Effector memory CD4-positive, alpha-beta T cell (primary cell): ENCODE results near the gene ZNF784.

Experiments used
- DNase-seq, 3 donors: peaks; one replicate each; pipeline ENCODE4 v3.0.0-alpha.2; 2020
- H3K27ac ChIP-seq: 2 replicates; pipeline ENCODE4 v1.7.0; 2013; ENCODE audit warnings: mild to moderate bottlenecking, low read length, moderate library complexity; ENCODE audit not compliant: insufficient read depth, poor library complexity, severe bottlenecking
- H3K27me3 ChIP-seq: replicated peaks from 2 replicates; pipeline ENCODE4 v1.7.0; 2013; ENCODE audit warnings: mild to moderate bottlenecking, low read length; ENCODE audit not compliant: insufficient read depth, control insufficient read depth, poor library complexity, severe bottlenecking
- H3K36me3 ChIP-seq: 2 replicates; pipeline ENCODE4 v1.7.0; 2013; ENCODE audit warnings: mild to moderate bottlenecking, low read length, moderate library complexity; ENCODE audit not compliant: control insufficient read depth, insufficient read depth
- H3K4me1 ChIP-seq: 2 replicates; pipeline ENCODE4 v1.7.0; 2013; ENCODE audit warnings: low read length, mild to moderate bottlenecking; ENCODE audit not compliant: control insufficient read depth, insufficient read depth, poor library complexity, severe bottlenecking
- H3K4me3 ChIP-seq: 2 replicates; pipeline ENCODE4 v1.7.0; 2013; ENCODE audit warnings: low read length, low read depth, mild to moderate bottlenecking; ENCODE audit not compliant: insufficient read depth, poor library complexity, severe bottlenecking
- H3K9me3 ChIP-seq: 2 replicates; pipeline ENCODE4 v1.7.0; 2013; ENCODE audit warnings: mild to moderate bottlenecking, low read length, moderate library complexity; ENCODE audit not compliant: control insufficient read depth
- total RNA-seq, 3 donors: gene quantifications; one replicate each; lab custom pipeline; 2026; lab: John Stamatoyannopoulos, UW

The ZNF784 gene, protein sequence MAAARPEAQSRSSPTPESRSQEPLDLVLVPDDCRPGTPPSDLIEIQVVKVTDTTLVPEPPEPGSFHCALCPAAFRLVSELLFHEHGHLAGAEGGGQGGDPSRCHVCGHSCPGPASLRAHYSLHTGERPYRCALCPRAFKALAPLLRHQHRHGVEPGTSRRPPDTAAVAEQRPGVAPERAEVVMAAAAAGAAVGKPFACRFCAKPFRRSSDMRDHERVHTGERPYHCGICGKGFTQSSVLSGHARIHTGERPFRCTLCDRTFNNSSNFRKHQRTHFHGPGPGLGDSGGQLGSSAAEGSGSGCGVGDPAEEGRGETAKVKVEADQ
- 3.5 to 13.0 (median 4.8) reads per million in 3 donors for total RNA-seq

DNA sequence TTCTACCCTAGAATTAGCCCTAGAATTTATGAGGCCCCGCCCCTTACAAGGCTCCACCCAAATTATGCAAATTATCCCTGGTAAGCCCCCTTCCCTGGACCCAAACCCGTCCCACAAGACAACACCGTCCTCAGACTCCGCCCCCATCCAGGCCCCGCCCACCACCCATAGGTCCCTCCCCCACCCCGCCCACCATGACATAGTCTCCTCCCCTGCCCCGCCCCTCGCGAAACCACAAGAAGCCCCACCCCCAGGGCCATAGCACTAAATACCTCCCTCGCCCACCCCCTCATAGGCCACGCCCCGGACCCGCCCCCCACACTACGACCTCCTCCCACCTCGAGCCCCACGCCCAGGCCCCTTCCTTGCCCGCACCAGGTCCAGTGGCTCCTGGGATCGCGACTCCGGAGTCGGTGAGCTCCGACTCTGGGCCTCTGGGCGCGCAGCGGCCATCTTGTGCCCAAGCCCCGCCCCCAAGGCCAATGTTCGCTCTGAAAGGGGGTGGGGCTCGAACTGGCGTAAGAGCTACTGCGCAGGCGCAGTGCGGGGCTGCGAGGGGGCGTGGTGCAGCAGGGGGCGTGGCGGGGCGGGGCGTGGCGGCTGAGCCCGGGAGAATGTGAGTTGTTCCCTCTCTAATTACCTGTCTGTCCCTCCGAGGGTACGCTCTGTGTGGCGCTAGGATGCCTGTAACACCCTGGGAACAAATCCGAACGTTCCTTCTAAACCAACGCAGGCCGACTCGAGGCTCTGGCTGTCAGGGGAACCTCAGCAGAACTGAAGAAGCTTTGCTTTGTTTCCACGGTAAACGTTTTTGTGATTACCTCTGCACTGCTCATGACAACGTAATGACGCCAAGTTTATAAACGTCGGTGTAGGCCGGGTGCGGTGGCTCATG, at the start of gene ZNF784:
Gene ZNF784, minus strand, starts transcription at position 458 of the 895 bp plus-strand sequence. Its CDS starts 5 bp downstream, at position 453.
- Histone ChIP-seq H3K4me1 (peaks cover 14% of the 10 kb centered on the region), H3K27ac (peak within 1 kb of the TSS; percentile 97), H3K9me3 (no peaks in the 10 kb centered on the region), H3K27me3 (no peaks in the 10 kb centered on the region), H3K4me3 (peak within 1 kb of the TSS; percentile 83), H3K36me3 (peaks cover 4% of the 10 kb centered on the region)
- peak; percentile 87 to 93 (median 93) for DNase-seq

DNA sequence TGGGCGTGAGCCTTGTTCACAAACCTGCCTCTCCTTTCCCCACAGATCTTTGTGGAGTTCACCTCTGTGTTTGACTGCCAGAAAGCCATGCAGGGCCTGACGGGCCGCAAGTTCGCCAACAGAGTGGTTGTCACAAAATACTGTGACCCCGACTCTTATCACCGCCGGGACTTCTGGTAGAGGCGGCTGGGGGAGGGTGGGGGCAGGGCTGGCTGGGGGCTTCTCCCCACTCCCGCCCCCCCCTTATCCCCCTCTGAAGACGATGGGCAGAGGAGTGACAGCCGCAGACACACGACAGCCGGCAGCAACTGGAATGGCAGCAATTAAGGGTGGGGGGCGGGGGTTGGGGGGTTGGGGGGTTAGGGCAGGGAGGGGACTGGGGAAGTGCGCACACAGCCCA, 49.5 kb upstream of the ZNF784 start:
- H3K36me3 ChIP-seq: peaks cover 43% of the 10 kb centered on the region
- H3K4me3 ChIP-seq: no peak overlapping the region
- DNase-seq: no peak
- H3K4me1 ChIP-seq: peaks cover 24% of the 10 kb centered on the region
- H3K9me3 ChIP-seq: no peaks in the 10 kb centered on the region
- H3K27ac ChIP-seq: peak overlapping the region; percentile 14
- H3K27me3 ChIP-seq: no peaks in the 10 kb centered on the region

DNA sequence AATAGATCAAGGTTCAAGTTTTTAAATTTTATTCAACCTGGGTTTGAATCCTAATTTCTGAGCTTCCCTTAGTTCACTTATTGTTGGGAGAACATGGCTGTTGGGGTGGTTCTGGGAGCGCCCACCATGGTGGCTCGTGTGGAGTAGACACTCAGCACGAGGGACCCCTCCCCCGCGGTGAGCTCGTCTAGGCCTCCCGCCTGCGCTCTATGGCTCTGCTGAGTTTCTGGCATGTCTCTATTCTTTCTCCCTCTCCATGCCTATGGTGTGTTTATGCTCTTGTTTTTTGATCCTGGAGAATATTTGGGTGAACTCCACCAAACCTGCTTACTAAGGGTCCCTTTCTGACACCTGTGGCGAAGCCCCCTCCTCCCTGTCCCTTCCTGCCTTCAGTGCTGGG, 49.1 kb upstream of the ZNF784 start:
- H3K36me3 ChIP-seq: peaks cover 43% of the 10 kb centered on the region
- DNase-seq: no peak
- no peak overlapping the region for H3K4me3 ChIP-seq
- H3K4me1 ChIP-seq: peaks cover 24% of the 10 kb centered on the region
- H3K27ac ChIP-seq: peak overlapping the region; percentile 14
- no peaks in the 10 kb centered on the region for H3K9me3 ChIP-seq
- no peaks in the 10 kb centered on the region for H3K27me3 ChIP-seq

DNA sequence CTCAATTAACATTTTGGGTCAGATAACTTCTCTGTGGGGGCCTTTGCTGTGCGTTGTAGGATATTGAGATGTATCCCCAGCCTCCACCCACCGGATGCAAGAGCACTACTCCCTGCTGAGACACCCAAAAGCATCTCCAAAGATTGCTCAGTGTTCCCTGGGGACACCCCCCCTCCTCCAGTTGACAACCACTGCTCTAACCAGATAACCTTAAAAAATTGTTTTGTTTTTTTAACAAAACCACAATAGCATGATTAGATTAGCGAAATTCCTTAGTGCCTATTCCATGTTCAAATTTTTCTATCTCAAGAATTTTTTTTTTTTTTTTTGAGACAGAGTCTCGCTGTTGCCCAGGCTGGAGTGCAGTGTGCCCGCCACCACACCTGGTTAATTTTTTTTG, 48.1 kb upstream of the ZNF784 start:
- no peak for DNase-seq
- H3K36me3 ChIP-seq: peaks cover 46% of the 10 kb centered on the region
- no peak overlapping the region for H3K4me3 ChIP-seq
- H3K4me1 ChIP-seq: peaks cover 20% of the 10 kb centered on the region
- no peak overlapping the region for H3K27ac ChIP-seq
- no peaks in the 10 kb centered on the region for H3K27me3 ChIP-seq
- H3K9me3 ChIP-seq: no peaks in the 10 kb centered on the region

DNA sequence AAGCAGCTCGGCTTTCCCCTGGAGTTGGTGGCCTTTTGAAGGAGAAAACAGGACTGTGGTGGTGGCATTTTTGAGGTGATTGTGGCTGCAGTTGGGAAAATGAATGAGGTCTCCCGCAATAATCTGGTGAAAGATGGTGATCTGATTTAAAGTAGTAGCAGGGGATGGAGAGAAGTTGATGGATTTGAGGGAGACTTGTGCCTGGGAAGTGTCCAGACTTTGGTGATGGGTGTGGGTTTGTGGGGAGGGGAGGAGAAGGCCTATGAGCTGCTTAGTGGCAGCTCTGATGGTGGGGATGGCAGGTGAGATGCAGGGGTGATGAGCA, 46.6 kb upstream of the ZNF784 start:
- no peak overlapping the region for H3K4me3 ChIP-seq
- H3K27ac ChIP-seq: no peak overlapping the region
- H3K4me1 ChIP-seq: peaks cover 9% of the 10 kb centered on the region
- peaks cover 60% of the 10 kb centered on the region for H3K36me3 ChIP-seq
- no peak for DNase-seq
- H3K9me3 ChIP-seq: no peaks in the 10 kb centered on the region
- H3K27me3 ChIP-seq: no peaks in the 10 kb centered on the region

DNA sequence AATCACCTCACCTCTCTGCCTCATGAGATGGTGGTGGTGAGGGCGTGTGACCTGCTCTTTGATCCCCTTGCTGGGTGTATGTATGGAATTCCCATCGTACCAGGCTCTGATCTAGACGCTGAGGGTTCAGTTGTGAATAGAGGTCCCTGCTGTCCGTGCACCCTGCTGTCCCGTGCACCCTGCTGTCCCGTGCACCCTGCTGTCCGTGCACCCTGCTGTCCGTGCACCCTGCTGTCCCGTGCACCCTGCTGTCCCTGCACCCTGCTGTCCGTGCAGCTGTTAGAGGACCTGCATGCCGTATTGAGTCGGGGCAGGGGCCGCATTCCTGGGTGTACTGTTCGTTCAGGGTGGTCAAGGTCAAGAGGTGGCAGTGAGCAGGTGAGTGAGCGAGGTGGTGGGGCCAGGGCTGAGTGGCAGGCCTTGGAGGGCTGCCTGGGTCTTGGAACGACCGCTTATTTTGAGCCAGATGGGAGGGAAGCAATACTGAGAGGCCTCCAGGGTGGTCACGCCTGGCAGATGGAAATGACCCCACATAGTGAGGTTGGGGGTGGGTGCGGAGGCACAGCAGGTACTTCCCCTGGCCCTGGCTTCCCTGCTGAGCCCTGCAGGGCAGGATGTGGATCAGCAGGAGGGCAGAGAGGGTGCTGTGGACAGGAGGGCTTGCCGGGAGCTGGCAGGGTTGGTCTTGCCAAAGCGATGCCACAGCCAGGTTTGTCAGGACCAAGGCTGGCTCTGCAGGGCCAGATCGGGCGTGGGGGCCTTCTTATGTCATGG, 46.1 kb upstream of the ZNF784 start:
- Histone ChIP-seq H3K27me3 (no peaks in the 10 kb centered on the region), H3K27ac (no peak overlapping the region), H3K4me3 (no peak overlapping the region), H3K36me3 (peaks cover 65% of the 10 kb centered on the region), H3K9me3 (no peaks in the 10 kb centered on the region), H3K4me1 (peaks cover 4% of the 10 kb centered on the region)
- no peak for DNase-seq

DNA sequence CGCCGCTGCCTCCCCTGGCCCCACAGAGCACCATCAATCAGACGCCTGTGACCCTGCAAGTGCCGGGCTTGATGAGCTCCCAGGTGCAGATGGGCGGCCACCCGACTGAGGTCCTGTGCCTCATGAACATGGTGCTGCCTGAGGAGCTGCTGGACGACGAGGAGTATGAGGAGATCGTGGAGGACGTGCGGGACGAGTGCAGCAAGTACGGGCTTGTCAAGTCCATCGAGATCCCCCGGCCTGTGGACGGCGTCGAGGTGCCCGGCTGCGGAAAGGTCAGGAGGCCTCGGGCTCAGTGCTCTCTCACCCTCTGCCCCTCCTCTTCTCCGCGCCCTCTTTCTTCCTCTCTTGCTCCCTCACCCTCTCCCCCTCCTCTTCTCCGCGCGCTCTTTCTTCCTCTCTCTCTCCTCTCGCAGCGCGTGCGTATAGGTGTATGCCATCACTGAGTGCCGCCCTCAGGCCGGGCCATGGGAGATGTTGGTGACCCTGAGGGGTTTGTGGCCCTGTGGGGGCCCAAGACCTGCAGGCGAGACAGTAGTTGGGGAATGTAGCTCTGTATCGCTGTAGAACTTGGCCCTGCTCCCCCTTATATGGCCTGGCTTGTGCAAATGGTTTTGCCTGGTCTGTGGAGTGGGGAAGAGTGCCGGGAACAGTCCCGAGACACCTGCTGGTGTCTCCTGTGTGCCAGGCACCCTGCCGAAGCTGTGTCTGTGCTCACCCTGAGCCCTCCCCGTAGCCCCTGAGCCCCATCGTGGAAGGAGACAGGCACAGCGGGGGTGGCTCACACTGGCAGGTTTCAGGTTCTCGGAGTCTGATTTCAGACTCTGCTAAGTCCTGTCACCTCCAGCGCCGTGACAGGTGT, 45.3 kb upstream of the ZNF784 start:
- H3K4me1 ChIP-seq: peaks cover 4% of the 10 kb centered on the region
- no peak overlapping the region for H3K4me3 ChIP-seq
- H3K27ac ChIP-seq: no peak overlapping the region
- H3K9me3 ChIP-seq: no peaks in the 10 kb centered on the region
- DNase-seq: no peak
- H3K27me3 ChIP-seq: no peaks in the 10 kb centered on the region
- peaks cover 69% of the 10 kb centered on the region for H3K36me3 ChIP-seq

DNA sequence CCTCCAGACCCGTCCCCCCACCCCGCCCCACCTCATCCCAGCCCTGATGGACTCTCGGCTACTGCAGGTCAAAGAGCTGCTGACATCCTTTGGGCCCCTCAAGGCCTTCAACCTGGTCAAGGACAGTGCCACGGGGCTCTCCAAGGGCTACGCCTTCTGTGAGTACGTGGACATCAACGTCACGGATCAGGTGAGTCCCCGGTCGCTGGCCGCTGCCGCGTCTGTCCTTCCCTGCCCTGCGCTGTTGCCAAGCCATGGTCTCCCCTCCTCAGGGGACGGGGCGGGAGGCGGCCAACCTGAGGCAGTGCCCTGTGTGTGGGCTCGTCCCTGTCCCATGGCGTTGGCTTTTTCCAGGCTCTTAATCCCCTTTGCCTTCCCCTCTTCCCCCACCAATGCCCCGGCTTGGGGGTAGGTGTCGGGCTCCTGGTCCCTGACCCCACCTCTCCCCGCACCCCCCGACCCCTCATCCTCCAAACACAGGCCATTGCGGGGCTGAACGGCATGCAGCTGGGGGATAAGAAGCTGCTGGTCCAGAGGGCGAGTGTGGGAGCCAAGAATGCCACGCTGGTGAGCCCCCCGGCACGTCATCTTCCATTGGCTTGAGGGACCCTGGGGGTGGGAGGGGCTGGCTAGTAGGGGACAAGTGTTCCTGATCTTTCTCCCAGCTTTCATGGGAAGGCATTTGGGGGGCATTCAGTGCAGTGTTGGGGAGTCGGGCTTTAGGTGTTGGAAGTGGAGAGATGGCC, 44.4 kb upstream of the ZNF784 start:
- Histone ChIP-seq H3K27ac (no peak overlapping the region), H3K27me3 (no peaks in the 10 kb centered on the region), H3K9me3 (no peaks in the 10 kb centered on the region), H3K36me3 (peaks cover 77% of the 10 kb centered on the region), H3K4me1 (no peaks in the 10 kb centered on the region), H3K4me3 (no peak overlapping the region)
- no peak for DNase-seq

DNA sequence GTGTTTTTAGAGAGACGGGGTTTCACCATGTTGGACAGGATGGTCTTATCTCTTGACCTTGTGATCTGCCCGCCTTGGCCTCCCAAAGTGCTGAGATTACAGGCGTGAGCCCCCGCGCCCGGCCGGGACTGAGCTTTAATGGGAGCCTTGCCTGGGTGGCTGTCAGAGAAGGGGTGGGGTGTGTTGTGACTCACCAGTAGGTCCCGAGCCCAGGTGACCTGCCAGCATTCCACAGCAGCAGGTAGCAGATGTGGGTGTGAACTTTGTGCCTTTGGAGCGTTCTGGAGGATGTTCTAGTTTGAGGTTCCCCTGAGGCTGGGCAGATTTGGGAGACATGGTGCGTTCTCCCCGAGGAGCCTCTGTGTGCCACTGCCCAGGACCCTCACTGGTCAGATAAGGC, 43.6 kb upstream of the ZNF784 start:
- Histone ChIP-seq H3K27me3 (no peaks in the 10 kb centered on the region), H3K36me3 (peaks cover 78% of the 10 kb centered on the region), H3K4me1 (no peaks in the 10 kb centered on the region), H3K4me3 (no peak overlapping the region), H3K27ac (no peak overlapping the region), H3K9me3 (no peaks in the 10 kb centered on the region)
- no peak for DNase-seq
